CD4-positive, CD25-positive, alpha-beta regulatory T cell (primary cell): ENCODE results near the gene KCNT1. TPM values are rescaled to one million over a fixed set of nuclear protein-coding genes. Genes with fewer than 3 reads are reported as not detected.

Experiments used
- ATAC-seq, 2 donors: fragments of 150-1000 bp; cut with Tn5 transposase; one replicate each; pipeline ENCODE4 v1.10.0; 2021; ENCODE audit warnings: low read depth in 2 of 2, moderate number of reproducible peaks in 2 of 2, moderate library complexity in 1 of 2
- DNase-seq, 3 donors: peaks; one replicate each; pipeline versions ENCODE4 v3.0.0 to v3.0.0-alpha.2; 2012 to 2022; ENCODE audit warnings: mixed read lengths in 1 of 3
- H3K27ac ChIP-seq: one replicate; pipeline ENCODE4 v1.7.0; 2013; ENCODE audit warnings: mild to moderate bottlenecking, low read length; ENCODE audit not compliant: insufficient read depth, poor library complexity, severe bottlenecking
- H3K27me3 ChIP-seq: one replicate; pipeline ENCODE4 v1.7.0; 2013; ENCODE audit warnings: low read length; ENCODE audit not compliant: control insufficient read depth, insufficient read depth
- H3K36me3 ChIP-seq: one replicate; pipeline ENCODE4 v1.7.0; 2013; ENCODE audit warnings: mild to moderate bottlenecking, low read length, moderate library complexity; ENCODE audit not compliant: control insufficient read depth, insufficient read depth
- H3K4me1 ChIP-seq: 2 replicates; pipeline ENCODE4 v1.7.0; 2013; ENCODE audit warnings: mild to moderate bottlenecking, low read length; ENCODE audit not compliant: insufficient read depth, control insufficient read depth, poor library complexity, severe bottlenecking
- H3K4me3 ChIP-seq: one replicate; pipeline ENCODE4 v1.7.0; 2013; ENCODE audit warnings: low read depth, mild to moderate bottlenecking, low read length, moderate library complexity
- H3K9me3 ChIP-seq, 2 experiments: 1 replicate in 1 of 2; 2 replicates in 1 of 2; pipeline ENCODE4 v1.7.0; 2013; ENCODE audit warnings: low read length in 2 of 2, mild to moderate bottlenecking in 1 of 2, moderate library complexity in 1 of 2; ENCODE audit not compliant: control insufficient read depth in 2 of 2
- H3K27ac Mint-ChIP-seq, 3 donors: one replicate each; pipeline ENCODE4 v1.8.0; 2020 to 2022; ENCODE audit warnings: mild to moderate bottlenecking in 3 of 3, mixed read lengths in 3 of 3, moderate library complexity in 2 of 3
- H3K27me3 Mint-ChIP-seq: one replicate; pipeline ENCODE4 v1.8.0; 2022; ENCODE audit warnings: mild to moderate bottlenecking, mixed read lengths
- H3K36me3 Mint-ChIP-seq: one replicate; pipeline ENCODE4 v1.8.0; 2020; ENCODE audit warnings: mixed read lengths
- H3K4me1 Mint-ChIP-seq, 4 donors: one replicate each; pipeline ENCODE4 v1.8.0; 2020 to 2022; ENCODE audit warnings: mixed read lengths in 4 of 4, mild to moderate bottlenecking in 1 of 4
- H3K4me3 Mint-ChIP-seq, 4 donors: one replicate each; pipeline ENCODE4 v1.8.0; 2020 to 2022; ENCODE audit warnings: mild to moderate bottlenecking in 4 of 4, mixed read lengths in 4 of 4, moderate library complexity in 3 of 4
- H3K9me3 Mint-ChIP-seq, 7 donors: one replicate each; pipeline ENCODE4 v1.8.0; 2020 to 2022; ENCODE audit warnings: mixed read lengths in 7 of 7, mild to moderate bottlenecking in 3 of 7, moderate library complexity in 2 of 7
- polyA plus RNA-seq, 4 donors: library from polyadenylated mRNA; unstranded; fragments of 300-500 nt; fragmentation: Illumina TruSeq; gene quantifications; one replicate each; pipeline ENCODE4 v1.2.3, GENCODE V29; 2021
- total RNA-seq: library from RNA; stranded (reverse); gene quantifications from one replicate; pipeline ENCODE4 v1.2.3, GENCODE V29; 2022

The KCNT1 gene
- total and polyA plus RNA-seq, 5 donors from 2014 or later: not detected

DNA sequence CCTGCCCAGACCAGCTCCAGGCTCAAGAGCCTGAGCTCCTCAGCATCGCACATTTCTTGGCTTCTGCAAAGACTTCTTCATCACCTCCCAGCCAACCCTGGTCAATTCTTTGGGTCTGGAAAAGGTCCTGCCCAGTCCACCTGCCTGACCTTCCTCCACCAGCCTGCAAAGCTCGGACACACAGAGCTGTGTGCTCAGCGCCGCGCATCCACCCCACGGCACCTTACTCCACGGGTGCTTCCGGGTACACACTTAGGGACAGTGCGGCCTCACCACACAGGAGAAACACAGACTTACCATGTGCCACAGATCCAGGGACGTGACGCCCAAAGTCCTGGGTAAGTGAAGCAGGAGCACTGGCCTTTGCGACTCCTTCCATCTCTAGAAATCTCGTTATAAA is 97.3 kb downstream of the KCNT1 start:
- H3K4me1 Mint-ChIP-seq: peaks cover 0 to 5% (median 0%) of the 10 kb centered on the region in 4 donors
- DNase-seq (no peak), ATAC-seq (no peak)
- no peaks in the 10 kb centered on the region for H3K4me1 ChIP-seq
- no peaks in the 10 kb centered on the region for H3K36me3 Mint-ChIP-seq
- no peak overlapping the region for H3K27ac Mint-ChIP-seq
- no peak overlapping the region for H3K4me3 Mint-ChIP-seq
- H3K27me3 ChIP-seq: no peaks in the 10 kb centered on the region
- H3K4me3 ChIP-seq: no peak overlapping the region
- peaks cover 0 to 3% (median 0%) of the 10 kb centered on the region in 7 donors for H3K9me3 Mint-ChIP-seq
- peaks cover 5% of the 10 kb centered on the region for H3K27me3 Mint-ChIP-seq
- no peaks in the 10 kb centered on the region for H3K36me3 ChIP-seq
- no peaks in the 10 kb centered on the region for H3K9me3 ChIP-seq
- no peak overlapping the region for H3K27ac ChIP-seq

DNA sequence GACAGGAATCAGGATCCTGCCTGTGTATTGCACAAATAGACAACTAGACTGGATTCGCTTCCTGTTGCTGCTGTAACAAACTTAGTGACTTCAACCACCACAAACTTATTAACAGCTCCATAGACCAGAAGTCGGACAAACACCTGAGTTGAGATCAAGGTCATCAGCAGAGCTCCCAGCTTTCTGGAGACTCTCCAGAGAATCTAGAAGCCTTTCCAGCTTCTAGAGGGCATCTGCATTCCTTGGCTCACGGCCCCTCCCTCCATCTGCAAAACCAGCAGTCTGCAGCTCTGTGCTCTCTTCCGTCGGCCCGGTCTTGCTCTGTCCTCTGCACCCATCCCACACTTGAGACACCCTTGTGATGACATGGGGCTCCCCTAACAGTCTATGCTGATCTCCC is 99.1 kb downstream of the KCNT1 start:
- Mint-ChIP-seq H3K27me3 (no peaks in the 10 kb centered on the region), H3K9me3 (peaks cover 0 to 3% (median 0%) of the 10 kb centered on the region in 7 donors), H3K27ac (no peak overlapping the region)

DNA sequence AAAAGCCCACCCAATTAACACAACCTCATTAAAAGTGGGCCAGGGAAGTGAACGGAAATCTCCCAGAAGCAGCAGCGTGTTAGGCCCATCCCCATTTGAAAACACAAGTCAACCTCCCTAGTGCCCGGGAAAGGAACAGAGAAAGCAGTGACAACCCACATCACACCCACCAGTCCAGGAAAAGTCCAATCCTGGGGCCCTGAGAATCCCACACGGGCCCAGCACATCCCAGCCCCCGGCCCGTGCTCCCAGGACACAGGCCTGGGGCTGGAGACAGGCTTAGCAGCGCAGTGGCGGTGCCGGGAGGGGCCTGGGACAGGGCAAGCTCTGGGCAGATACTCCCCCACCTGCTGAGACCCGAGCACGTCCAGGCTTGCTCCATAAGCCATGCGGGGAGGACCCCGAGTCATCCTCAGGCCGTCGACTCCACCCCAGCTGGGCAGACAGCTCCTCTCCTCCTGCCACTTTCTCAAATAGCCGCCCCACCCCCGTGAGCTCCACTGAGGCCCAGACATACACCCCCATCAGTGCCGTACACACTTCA is 101.0 kb downstream of the KCNT1 start:
- H3K36me3 ChIP-seq: no peaks in the 10 kb centered on the region
- H3K9me3 Mint-ChIP-seq: peaks cover 0 to 1% (median 0%) of the 10 kb centered on the region in 7 donors
- no peak overlapping the region for H3K27ac ChIP-seq
- H3K27ac Mint-ChIP-seq: no peak overlapping the region
- H3K36me3 Mint-ChIP-seq: no peaks in the 10 kb centered on the region
- ATAC-seq: no peak
- H3K27me3 Mint-ChIP-seq: no peaks in the 10 kb centered on the region
- no peak overlapping the region for H3K4me3 ChIP-seq
- H3K4me3 Mint-ChIP-seq: no peak overlapping the region
- no peaks in the 10 kb centered on the region for H3K4me1 ChIP-seq
- H3K9me3 ChIP-seq: no peaks in the 10 kb centered on the region
- no peak for DNase-seq
- no peaks in the 10 kb centered on the region for H3K27me3 ChIP-seq
- H3K4me1 Mint-ChIP-seq: peaks cover 0 to 6% (median 2%) of the 10 kb centered on the region in 4 donors

More for the DNA sequence above, 99.1 kb downstream of the KCNT1 start:
- no peak overlapping the region for H3K4me3 Mint-ChIP-seq
- no peak overlapping the region for H3K4me3 ChIP-seq
- H3K36me3 Mint-ChIP-seq: no peaks in the 10 kb centered on the region
- no peaks in the 10 kb centered on the region for H3K36me3 ChIP-seq
- H3K27me3 ChIP-seq: no peaks in the 10 kb centered on the region
- H3K4me1 ChIP-seq: no peaks in the 10 kb centered on the region
- H3K4me1 Mint-ChIP-seq: peaks cover 0 to 5% (median 2%) of the 10 kb centered on the region in 4 donors
- DNase-seq: no peak
- H3K9me3 ChIP-seq: no peaks in the 10 kb centered on the region
- H3K27ac ChIP-seq: no peak overlapping the region
- ATAC-seq: no peak

DNA sequence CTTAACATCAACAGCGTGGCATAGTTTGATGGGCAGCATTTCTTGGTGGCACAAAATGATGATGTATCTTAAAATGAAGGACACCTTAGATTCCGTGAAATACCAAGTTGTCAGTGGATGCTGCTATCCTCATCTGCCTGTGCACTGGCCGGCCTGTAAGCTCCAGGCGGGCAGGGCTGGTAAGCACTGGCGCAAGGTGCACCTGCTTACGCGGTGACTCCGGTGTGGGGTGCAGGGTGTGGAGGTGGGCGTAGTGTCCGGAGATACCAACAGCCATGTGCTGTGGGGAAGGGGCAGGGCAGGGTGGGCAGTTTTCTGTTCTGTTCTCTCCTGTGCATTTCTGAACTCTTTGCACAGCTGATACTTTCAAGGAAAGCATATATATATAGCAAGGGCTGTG is 101.5 kb downstream of the KCNT1 start:
- Mint-ChIP-seq H3K27ac (no peak overlapping the region), H3K36me3 (no peaks in the 10 kb centered on the region), H3K4me1 (peaks cover 0 to 6% (median under 1%) of the 10 kb centered on the region in 4 donors), H3K4me3 (no peak overlapping the region), H3K27me3 (no peaks in the 10 kb centered on the region), H3K9me3 (peaks cover 0 to 1% (median 0%) of the 10 kb centered on the region in 7 donors)
- H3K4me1 ChIP-seq: no peaks in the 10 kb centered on the region
- H3K9me3 ChIP-seq: no peaks in the 10 kb centered on the region
- no peak for DNase-seq
- H3K27ac ChIP-seq: no peak overlapping the region
- no peak for ATAC-seq
- H3K27me3 ChIP-seq: no peaks in the 10 kb centered on the region
- no peak overlapping the region for H3K4me3 ChIP-seq
- no peaks in the 10 kb centered on the region for H3K36me3 ChIP-seq

DNA sequence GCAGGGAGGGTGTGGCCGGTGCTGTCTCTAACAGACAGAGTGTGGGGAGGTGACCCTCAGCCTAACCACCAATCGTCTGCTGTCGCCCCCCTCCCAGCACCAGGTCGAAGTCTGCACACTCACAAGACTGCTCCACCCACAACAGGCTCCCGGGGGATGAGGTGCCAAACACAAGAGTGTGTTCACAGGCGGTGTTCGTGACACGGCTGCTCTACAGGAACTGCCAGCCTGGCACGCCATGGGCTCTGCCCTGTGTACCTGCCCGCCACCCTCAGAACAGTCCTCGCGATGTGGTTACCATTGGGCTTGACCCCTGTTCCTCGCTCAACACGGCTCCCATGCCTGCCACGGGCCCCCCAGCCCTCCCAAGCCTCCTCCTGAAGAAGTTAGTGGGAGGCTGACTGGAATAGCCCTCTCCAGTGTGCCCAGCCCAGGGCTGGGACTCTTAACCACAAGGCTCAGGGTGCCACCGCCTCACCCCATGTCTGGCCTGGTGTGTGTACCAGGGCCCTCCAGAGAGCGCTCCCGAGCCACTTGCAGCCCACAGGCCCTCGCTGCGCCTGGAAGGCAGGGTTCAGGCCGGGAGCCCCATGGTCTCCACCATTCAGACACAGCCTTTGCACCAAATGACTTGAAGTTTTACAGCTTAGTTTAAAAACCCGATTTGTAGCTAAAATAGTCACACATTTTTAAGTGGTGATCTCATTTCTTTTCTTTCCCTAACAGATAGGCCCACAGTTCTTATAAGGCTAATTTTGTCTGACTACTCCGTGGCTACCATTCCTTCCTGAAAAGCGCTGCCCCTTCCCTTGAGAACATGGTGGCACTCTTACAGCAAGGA is 102.8 kb downstream of the KCNT1 start:
- no peak overlapping the region for H3K27ac ChIP-seq
- DNase-seq: no peak
- H3K27ac Mint-ChIP-seq: no peak overlapping the region
- no peaks in the 10 kb centered on the region for H3K4me1 ChIP-seq
- no peaks in the 10 kb centered on the region for H3K27me3 ChIP-seq
- H3K4me3 ChIP-seq: no peak overlapping the region
- H3K9me3 ChIP-seq: no peaks in the 10 kb centered on the region
- H3K4me3 Mint-ChIP-seq: no peak overlapping the region
- no peaks in the 10 kb centered on the region for H3K27me3 Mint-ChIP-seq
- peaks cover 1% of the 10 kb centered on the region for H3K36me3 Mint-ChIP-seq
- H3K9me3 Mint-ChIP-seq: peaks cover 0 to 1% (median 0%) of the 10 kb centered on the region in 7 donors
- H3K36me3 ChIP-seq: peaks cover 7% of the 10 kb centered on the region
- H3K4me1 Mint-ChIP-seq: peaks cover 0 to 6% (median 0%) of the 10 kb centered on the region in 4 donors
- ATAC-seq: no peak

DNA sequence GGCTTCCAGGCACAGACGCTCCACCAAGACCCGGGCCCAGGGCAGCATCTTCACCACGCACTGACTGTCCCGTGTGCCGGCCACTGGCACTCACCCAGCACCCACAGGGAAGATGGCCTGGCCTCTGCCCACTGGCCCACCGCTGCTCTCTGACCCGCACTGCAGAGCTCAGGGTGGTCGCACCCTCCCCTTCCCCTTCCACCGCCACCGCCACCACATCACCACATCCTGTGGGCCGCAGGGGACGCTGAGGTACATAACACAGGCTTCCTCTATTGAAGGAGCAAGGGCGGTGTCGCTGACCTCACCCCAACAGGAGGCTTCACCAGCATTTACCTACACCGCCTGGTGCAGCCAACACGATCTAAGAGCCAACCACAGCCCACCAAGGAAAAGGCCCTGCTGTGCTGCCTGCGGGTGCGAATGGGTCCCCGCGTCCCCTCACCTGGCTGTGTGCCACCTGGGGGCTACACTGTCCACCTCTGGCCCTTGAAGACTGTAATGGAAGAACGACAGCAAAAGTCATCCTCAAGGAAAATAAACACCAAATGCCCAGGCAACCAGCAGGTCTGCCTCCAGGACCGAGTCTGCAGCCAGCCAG is 103.5 kb downstream of the KCNT1 start:
- DNase-seq (no peak), ATAC-seq (no peak)
- Mint-ChIP-seq H3K27me3 (no peaks in the 10 kb centered on the region), H3K9me3 (peaks cover 0 to 1% (median 0%) of the 10 kb centered on the region in 7 donors), H3K4me3 (no peak overlapping the region), H3K4me1 (peaks cover 0 to 6% (median 0%) of the 10 kb centered on the region in 4 donors), H3K36me3 (peaks cover 4% of the 10 kb centered on the region), H3K27ac (no peak overlapping the region)
- no peak overlapping the region for H3K27ac ChIP-seq
- H3K4me1 ChIP-seq: no peaks in the 10 kb centered on the region
- H3K4me3 ChIP-seq: no peak overlapping the region
- H3K9me3 ChIP-seq: no peaks in the 10 kb centered on the region
- no peaks in the 10 kb centered on the region for H3K27me3 ChIP-seq
- H3K36me3 ChIP-seq: peaks cover 14% of the 10 kb centered on the region

DNA sequence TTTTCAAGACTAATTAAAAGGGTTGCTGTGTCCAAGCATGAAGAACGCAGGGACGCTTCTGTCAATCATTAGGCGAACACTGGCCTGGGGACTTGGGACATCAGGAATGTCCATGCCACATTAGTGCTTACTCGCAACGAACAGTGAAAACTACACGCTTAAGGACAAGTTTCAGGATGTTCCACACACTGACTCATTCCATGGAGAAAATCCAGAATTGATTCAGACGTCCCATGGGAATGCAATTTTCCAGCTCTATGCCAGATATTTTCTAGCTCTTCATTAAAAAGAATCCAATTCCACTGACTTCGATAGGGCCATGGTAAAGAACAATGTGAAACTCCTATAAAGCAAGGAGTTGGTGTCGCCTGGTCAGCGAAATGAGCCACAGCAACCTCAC is 107.2 kb downstream of the KCNT1 start:
- H3K9me3 ChIP-seq: no peaks in the 10 kb centered on the region
- DNase-seq (no peak), ATAC-seq (no peak)
- no peak overlapping the region for H3K27ac ChIP-seq
- H3K9me3 Mint-ChIP-seq: no peaks in the 10 kb centered on the region
- H3K27me3 ChIP-seq: no peaks in the 10 kb centered on the region
- peaks cover 30% of the 10 kb centered on the region for H3K36me3 Mint-ChIP-seq
- no peak overlapping the region for H3K27ac Mint-ChIP-seq
- H3K27me3 Mint-ChIP-seq: no peaks in the 10 kb centered on the region
- H3K4me1 ChIP-seq: no peaks in the 10 kb centered on the region
- H3K4me3 Mint-ChIP-seq: no peak overlapping the region
- H3K4me1 Mint-ChIP-seq: peaks cover 0 to 6% (median 0%) of the 10 kb centered on the region in 4 donors
- H3K4me3 ChIP-seq: no peak overlapping the region
- H3K36me3 ChIP-seq: peaks cover 48% of the 10 kb centered on the region
